HG02938 (cell line): ENCODE data around the gene ARMC5.
"Not testable (repeated sequence)": the region's sequence is repeated elsewhere in the genome, so short reads cannot be mapped to it uniquely, and the experiment has no call there.

Experiments used
- ATAC-seq: cut with Tn5 transposase; IDR thresholded peaks from one replicate; pipeline ENCODE4 v1.9.1; 2021; ENCODE audit warnings: mild to moderate bottlenecking, moderate library complexity; ENCODE audit not compliant: unreplicated experiment

ARMC5 gene

GRCh38 chr16:31493506-31494125 is 34.3 kb downstream of the ARMC5 start:
- no peak for ATAC-seq

DNA sequence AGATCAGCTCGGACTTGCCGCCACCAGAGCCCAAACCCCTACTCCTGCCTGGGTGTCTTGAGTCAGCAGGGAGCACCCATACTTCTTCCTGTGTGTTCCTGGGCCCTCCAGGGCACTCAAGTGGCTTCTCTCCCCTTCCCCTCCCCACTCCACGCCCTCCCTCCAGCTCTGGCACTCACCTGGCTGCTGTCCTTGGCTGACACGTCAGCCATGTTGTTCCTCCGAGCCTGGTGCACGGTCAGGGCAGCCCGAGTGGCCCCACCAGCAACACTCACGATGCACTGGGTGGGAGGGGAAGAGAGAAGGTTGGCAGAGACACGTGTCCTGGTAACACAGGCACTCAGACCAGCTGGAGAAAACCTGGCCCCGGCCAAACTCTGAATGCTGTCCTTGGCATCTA is 37.4 kb downstream of the ARMC5 start:
- no peak for ATAC-seq

- ATAC-seq, result no peak
Measured at GRCh38 chr16:31498493-31498892, 39.2 kb downstream of the ARMC5 start.

GRCh38 chr16:31499928-31500327 is 40.6 kb downstream of the ARMC5 start:
- ATAC-seq, result no peak

DNA sequence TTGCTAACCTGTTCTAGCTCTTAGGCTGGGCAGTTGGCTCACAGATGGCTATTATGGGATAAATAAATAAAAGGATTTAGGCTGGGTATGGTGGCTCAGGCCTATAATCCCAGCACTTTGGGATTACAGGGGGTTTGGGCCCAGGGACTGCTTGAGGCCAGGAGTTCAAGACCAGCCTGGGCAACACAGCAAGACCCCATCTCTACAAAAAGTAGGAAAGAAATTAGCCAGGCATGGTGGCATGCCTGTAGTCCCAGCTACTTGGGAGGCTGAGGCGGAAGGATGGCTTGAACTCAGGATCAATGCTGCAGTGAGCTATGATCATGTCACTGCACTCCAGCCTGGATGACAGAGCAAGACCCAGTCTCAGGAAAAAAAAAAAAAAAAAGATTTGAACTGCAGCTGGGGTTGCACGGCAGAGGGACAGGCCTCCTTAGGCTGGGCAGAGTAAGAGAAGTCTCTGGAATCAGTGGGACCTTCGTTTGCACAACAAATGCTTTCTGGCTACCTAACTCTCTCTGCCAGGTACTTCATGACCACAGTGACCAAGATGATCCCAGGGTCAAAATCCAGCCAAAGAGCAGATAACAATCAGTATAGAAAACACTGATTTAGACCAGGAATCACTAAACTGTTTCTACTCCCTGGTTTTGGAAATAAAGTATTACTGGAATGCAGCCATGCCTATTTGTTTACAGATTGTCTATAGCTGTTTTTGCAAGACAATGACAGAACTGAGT is 42.1 kb downstream of the ARMC5 start:
- no peak for ATAC-seq

DNA sequence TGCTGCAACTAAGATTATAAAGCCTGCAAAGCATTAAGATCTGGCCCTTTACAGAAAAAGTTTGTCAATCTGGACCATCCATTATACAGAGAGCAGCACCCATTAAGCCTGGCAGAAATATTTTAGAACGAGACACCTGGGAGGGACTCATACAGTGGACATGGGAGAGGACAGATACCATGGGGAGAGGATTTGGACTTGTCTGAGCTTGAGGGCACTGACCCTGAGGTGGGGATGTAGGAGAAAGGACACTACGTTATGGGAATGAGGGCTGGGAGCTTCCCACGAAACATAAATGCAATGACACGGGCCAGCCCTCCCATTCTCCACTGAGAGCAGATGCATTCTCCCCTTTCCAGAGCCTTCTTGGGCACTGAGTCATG is 42.7 kb downstream of the ARMC5 start:
- ATAC-seq, result no peak

DNA sequence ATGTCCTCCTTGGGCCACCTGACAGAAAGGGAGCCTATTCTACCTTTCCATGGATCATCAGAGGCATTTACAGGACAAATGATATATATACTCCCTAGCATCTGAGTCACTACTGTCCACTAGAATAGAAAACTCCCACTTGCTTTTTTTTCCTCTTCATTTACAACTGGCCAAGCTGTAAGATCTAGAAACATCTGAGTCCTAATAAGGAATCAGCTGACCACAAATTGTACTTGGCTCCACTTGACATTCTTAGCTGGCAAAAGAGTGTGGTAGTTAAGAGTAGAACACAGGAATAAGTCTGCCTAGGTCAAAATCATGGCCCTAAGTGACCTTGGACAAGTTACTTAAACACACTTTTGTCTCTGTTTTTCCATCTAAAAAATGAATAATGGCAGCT is 43.7 kb downstream of the ARMC5 start:
- ATAC-seq, result no peak

DNA sequence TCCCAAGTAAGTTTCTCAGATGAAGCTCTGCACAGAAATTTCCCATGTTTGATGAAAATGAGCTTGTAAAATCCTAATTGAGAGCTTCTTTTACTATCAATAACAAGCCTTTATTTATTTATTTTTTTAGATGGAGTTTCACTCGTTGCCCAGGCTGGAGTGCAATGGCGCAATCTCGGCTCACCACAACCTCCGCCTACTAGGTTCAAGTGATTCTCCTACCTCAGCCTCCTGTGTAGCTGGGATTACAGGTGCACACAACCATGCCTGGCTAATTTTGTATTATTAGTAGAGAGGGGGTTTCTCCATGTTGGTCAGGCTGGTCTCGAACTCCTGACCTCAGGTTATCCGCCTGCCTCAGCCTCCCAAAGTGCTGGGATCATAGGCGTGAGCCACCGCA is 44.3 kb downstream of the ARMC5 start:
- ATAC-seq, result not testable (repeated sequence)

- no peak for ATAC-seq
Measured at GRCh38 chr16:31504159-31504558, 44.9 kb downstream of the ARMC5 start.

DNA sequence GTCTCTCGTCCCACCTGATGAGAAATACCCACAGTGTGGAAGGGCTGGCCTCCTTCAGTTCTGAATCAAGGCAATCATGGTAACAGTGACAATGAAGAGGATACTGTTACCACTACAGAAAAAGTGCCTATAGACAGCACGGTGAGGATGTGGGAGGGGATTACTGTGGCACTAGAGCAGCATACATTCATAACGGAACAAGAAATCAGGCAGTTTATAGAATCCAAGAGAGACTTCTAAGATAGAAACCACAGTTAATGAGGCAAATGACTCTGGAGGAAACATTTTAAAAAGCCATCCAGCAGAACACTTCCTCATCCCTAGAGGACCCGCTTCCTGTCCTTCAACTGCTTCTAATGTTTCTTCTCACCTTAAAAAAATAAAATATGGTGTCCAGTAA is 46.2 kb downstream of the ARMC5 start:
- ATAC-seq, result peak; percentile 61

- ATAC-seq, result no peak
Measured at GRCh38 chr16:31507617-31507928, 48.3 kb downstream of the ARMC5 start.

GRCh38 chr16:31507929-31508705 is 48.8 kb downstream of the ARMC5 start, which contains the start of gene RUSF1:
Gene RUSF1 (minus strand): TSS chr16:31508391. CDS start chr16:31508373, 18 bp downstream.
- ATAC-seq, result peak; percentile 80

DNA sequence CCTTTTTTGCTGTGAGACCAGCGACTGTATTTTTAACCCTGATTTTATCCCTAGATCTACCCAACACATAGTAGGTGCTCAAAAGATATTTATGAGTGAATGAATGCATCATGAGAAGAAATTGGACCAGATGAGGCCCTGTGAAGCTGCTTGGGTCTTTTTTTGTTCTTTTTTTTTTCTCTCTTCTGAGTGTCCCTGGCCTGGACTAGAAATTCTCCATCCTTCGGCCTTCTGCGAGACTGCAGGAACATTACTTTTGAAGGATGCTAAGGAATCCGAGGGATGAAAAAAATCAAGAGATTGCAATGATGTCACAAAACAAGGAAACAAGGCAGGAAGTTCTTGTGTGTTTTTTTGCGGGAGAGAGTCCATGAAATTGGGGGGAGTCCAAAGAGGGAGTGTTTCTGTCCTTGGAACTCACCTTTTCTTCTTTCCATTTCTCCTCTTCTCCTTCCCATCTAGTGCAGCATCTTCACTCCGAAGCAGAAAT is 49.5 kb downstream of the ARMC5 start:
- no peak for ATAC-seq

- ATAC-seq, result no peak
Measured at GRCh38 chr16:31513126-31513525, 53.8 kb downstream of the ARMC5 start.

- no peak for ATAC-seq
Measured at GRCh38 chr16:31513884-31514283, 54.6 kb downstream of the ARMC5 start.
